ENCODE data around the gene TGFBR3.
A peak's percentile ranks its signal among the peaks of the same experiment; 100 is the strongest.

The TGFBR3 gene

DNA sequence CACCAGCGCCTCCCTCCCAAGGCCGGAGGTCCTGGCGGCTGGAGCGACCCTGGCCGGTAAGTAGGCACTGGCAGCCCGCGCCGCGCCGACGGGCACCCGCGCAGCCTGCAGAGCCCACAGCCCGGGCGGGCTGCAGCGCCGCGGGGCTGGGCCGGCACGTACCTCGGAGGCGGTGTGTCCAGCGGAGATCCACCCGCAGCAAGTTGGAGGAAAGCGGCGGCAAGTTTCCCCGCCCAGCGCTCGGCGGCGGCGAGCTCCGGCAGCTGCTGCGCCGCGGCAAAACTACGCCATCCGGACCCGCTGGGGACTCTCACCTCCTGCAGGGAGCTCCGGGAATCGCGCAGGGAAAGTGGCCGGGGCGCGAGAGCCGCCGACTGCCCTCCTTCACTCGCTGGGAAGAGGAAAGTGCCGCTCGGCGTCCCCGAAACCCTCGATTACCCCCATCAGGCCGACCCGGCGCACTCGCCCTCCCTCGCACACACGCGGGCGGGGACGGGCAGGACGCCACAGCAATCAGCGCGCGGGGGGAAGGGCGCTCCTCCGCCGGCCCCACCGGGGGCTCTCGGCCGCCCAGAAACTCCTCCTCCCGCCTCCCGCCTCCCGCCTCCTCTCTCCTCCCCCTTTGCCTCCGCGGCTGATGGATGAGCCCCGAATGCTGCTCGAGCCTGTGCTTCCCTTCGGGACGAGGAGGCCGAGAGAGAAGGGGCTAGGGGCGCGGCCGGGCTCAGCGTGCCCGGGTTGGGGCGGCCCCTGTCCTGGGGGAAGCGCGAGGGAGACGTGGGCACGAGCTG is at the start of gene TGFBR3:
TSS of gene TGFBR3 (minus strand) at position 436 of the 791 bp plus-strand sequence. CDS start 24,620 bp downstream, outside the sequence.
- DNase-seq (ENCODE audit: low read depth), result peak; percentile 7

DNA sequence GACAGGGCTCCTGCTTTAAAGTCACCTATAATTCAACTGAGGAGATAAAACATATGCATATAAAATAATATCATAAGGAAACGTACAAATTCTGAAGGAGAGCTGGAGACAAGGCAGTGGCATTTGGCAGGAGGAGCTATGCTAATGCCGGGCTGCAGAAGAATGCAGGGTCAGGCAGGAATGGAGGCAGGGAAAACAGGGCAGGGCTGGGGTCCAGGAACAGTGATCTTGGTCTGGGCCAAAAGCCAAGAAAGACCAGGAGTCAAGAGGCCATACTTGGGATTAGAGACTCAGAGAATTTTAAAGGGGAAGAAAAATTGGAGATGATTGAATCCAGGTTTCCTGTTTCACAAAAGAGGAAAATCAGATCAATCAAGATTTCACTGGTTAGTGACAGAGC is 43.3 kb upstream of the TGFBR3 start:
- DNase-seq (ENCODE audit: low read depth), result no peak

- no peak for DNase-seq (ENCODE audit: low read depth)
Measured at GRCh38 chr1:91928026-91928425, 42.1 kb upstream of the TGFBR3 start.

DNA sequence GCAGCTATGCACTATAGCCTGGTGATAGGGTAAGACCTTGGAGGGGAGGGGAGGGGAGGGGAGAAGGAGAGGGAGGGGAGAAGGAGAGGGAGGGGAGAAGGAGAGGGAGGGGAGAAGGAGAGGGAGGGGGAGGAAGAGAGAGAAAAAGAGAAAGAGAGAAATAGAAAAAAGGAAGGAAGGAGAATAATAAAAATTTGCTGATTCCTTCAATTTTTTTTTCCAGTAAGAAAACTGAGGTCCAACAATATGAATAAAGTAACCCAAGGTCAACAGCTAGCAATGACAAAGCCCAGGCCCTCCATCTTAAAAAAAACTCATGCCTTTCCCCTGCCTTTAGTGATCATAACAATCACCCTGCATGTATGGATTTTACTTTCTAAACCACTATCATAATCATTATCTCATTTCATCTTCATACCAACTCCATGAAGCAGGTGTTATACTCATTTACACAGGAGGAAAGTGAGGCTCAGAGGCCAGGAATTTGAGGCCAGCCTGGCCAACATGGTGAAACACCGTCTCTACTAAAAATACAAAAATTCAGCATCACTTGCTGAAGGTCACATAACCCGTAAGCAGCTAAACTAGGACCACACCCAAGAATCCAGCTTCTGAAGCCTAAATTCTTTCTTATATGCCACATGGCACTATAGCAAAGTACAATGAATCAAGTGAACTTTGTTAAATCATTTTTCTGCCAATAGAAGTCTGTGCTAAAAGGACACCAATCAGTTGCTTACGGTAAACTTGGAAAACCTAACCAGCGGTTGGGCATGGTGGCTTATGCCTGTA is 39.9 kb upstream of the TGFBR3 start:
- no peak for DNase-seq (ENCODE audit: low read depth)

GRCh38 chr1:91924146-91924545 is 38.2 kb upstream of the TGFBR3 start:
- DNase-seq (ENCODE audit: low read depth), result no peak

GRCh38 chr1:91919962-91920361 is 34.0 kb upstream of the TGFBR3 start:
- no peak for DNase-seq (ENCODE audit: low read depth)

- no peak for DNase-seq (ENCODE audit: low read depth)
Measured at GRCh38 chr1:91916811-91917460, 31.0 kb upstream of the TGFBR3 start.

DNA sequence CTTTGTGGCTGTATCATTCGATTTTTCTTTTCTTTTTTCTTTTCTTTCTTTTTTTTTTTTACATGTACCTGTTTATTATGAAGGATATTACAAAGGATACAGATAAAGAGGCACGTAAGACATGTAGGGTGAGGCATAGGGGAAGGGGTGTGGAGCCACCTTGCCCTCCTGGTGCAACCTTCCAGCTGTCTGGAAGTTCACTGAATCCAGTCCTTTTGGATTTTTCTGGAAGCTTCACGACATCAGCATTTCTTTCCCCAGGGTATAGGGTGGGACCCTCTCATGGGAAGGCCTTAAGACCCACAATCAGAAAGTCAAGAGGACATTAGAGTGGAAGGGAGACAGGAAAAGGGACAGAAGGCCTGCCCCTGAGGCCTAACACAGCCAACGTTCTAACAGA is 30.1 kb upstream of the TGFBR3 start:
- no peak for DNase-seq (ENCODE audit: low read depth)

- no peak for DNase-seq (ENCODE audit: low read depth)
Measured at GRCh38 chr1:91913018-91913417, 27.1 kb upstream of the TGFBR3 start.

GRCh38 chr1:91912266-91912665 is 26.3 kb upstream of the TGFBR3 start:
- DNase-seq (ENCODE audit: low read depth), result no peak

DNA sequence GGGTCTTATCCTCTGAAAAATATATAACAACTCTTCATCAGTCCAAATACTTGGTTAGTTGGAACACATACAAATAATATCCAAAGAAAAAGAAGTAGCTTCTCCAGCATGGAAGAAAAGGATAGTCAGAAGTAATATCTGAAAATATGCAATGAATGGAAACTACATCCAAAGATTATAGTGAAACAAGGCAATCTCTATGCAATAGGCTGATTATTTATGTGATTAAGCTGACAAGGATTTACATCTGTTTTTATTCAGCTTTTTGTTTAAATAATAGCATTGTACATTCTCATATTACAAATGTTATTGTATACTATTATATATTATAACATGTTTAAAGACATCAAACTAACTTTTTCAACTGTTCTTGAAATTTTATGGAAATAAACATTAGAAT is 15.3 kb upstream of the TGFBR3 start:
- no peak for DNase-seq (ENCODE audit: low read depth)

- DNase-seq (ENCODE audit: low read depth), result no peak
Measured at GRCh38 chr1:91900562-91900961, 14.6 kb upstream of the TGFBR3 start.

DNA sequence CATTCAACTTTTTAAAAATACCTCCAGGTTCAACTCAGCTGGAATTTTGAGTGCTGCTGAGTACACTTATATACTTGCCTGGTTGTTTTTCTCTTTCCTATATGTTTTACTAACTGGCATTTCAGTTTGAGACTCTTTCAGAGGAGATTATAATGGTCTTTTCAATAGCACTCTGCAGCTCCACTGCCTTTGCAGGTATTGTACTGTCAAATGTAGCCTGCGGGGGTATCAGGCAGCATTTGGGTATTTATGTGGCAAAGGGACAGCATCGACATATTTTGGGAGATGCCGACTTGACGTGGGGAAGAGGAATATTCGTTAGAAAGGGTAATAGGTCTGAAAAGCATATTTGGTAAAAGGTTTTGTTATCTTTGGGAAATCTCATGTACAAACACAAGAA is 11.1 kb upstream of the TGFBR3 start:
- DNase-seq (ENCODE audit: low read depth), result no peak

DNA sequence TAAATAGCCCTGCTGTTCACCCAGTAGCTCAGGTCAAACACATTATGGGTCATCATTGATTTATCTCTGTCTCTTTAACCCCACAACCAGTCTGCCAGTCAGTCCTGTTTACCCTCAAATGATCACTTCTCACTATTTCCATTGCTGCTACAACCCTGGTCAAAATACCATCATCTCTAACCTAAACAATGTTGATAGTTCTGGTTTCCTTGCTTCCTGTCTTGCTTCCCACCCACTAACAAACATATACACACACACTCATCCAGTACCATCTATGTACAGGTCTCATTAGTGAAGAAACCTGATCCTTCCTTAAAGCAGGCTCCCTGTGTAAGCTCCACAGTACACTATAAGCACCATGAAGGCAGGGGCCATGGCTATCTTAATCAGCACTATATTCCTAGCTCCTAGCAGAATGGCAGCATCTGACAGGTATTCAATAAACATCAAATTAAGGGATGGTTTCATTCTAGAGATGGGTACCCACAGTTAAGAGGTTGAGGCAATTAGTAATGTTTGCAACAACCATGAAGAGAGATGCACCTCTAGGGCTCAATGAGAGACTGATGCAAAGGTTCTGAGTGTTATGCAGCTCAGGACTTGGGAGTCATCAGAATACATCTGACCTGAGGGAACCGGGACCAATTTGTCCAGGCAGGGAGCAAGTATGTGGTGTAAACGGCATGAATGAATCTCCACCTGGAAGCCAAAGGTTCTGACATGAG is 10.0 kb upstream of the TGFBR3 start:
- DNase-seq (ENCODE audit: low read depth), result no peak

DNA sequence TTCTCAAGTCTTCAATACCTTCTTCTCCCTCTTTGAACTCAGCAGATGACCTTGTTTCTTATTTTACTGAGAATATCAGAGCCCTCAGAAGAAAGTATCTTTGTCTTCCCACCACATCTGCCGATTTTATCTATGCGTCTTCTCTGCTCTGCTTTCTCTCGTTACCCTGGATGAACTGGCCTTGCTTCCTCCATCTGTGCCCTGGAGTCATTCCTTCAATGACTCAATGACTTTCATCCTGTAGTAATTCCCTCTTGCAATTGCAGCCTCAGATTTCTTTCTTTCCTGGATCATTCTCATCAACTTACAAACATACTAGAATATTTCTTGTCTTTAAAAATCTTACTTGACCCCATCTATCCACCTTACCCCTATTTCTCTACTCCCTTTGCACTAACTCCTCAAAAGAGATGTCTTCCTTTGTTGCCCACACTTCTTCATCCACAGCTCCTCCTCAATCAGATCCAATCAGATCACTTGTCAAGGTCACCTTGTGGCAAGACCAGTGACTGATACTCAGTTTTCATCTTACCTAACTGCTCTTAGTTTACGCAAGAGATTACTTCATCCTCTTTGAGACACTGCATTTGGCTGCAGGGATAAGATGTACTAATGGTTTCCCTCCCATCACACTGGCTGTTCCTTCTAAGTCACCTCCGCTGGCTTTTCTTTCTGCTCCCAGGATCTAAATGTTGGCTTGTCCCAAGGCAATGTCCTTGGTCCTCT is 8.2 kb upstream of the TGFBR3 start:
- no peak for DNase-seq (ENCODE audit: low read depth)

DNA sequence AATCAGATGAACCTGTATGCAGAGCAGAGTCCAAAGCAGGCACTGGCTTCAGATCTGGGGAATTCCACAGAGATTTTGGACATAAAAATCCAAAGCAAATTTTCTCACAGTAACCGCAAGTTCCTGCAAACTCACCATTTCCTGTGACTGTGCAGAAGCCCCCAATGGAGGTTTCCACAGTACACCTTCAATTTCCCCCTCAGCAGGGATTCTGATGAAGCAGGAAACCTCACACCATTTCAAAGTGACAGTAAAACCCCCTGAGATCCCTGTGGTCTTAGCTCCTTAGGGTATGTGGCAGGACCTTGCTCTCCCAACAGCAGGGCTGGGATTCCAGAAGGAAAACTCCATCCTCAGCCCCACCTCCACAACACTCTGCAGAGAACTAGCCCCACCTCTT is 6.0 kb upstream of the TGFBR3 start:
- DNase-seq (ENCODE audit: low read depth), result no peak

DNA sequence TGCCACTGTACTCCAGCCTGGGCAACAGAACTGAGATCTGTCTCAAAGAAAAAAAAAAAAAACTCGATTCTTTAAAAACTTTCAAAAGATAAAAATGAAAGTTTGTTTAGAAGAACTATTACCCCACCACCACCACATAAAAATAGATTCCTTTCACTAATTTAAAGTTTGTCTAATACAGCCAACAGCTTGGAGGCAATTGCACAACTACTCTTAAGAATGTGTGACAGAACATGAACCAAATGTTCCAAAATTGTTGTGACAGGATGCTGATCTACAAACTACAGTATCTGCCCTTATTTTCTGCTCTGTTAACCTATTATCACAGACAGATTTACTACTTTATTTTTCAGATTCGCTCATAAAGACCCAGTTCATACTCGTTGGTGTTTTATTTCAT is 5.5 kb upstream of the TGFBR3 start:
- DNase-seq (ENCODE audit: low read depth), result no peak

DNA sequence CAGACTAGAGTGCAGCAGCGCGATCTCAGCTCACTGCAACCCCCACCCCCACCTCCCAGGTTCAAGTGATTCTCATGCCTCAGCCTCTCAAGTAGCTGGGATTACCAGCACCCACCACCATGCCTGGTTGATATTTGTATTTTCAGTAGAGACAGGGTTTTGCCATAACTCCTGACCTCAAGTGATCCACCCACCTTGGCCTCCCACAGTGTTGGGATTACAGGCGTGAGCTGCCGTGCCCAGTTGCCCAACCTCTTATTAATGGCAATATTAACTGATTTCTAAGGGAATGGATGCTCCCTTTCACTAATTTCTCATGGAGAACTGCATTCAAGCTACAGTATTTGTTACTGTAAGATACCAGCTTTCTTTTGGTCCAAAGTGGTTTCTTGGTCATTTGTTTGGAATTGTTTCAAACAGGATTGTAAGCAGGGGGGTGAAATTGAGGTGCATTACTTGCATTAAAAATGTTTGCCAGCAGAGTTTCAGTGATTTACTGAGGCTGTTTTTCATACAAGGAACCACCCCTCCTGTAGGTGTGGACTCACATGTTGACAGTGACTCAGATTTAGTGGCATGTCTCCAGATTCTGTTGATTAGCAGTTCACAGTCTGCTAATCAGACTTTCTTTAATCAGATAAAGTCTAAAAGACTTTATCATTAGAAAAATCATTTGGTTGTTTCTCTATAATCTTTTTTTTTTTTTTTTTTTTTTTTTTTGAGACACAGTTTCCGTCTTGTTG is 3.9 kb upstream of the TGFBR3 start:
- DNase-seq (ENCODE audit: low read depth), result no peak

GRCh38 chr1:91885213-91885715 is 687 bp downstream of the TGFBR3 start:
- DNase-seq (ENCODE audit: low read depth), result no peak

- no peak for DNase-seq (ENCODE audit: low read depth)
Measured at GRCh38 chr1:91884459-91885212, 1.3 kb downstream of the TGFBR3 start.
